NCI-H1930 (cell line): ENCODE measurements around the gene FIZ1.

ENCODE experiments used
- DNase-seq, 2 experiments: peaks; one replicate each; lab custom pipeline; 2025; lab: John Stamatoyannopoulos, UW

FIZ1 gene

DNA sequence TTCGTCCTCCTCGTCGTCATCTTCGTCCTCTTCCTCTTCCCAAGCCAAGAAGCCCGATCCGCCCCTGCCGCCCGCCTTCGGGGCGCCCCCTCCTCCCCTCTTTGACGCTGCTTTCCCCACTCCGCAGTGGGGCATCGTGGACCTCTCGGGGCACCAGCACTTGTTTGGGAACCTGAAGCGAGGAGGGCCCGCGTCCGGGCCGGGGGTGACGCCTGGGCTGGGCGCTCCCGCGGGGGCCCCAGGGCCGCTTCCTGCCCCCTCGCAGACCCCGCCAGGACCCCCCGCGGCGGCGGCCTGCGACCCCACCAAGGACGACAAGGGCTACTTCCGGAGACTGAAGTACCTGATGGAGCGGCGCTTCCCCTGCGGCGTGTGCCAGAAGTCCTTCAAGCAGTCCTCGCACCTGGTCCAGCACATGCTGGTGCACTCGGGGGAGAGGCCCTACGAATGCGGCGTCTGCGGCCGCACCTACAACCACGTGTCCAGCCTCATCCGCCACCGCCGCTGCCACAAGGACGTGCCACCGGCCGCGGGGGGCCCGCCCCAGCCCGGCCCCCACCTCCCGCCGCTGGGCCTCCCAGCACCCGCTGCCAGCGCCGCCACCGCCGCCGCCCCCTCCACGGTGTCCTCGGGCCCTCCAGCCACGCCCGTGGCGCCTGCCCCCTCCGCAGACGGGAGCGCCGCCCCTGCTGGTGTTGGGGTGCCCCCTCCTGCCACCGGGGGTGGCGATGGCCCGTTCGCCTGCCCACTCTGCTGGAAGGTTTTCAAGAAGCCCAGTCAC, 14.8 kb upstream of the FIZ1 start:
- DNase-seq: no peak

GRCh38 chr19:55613396-55613795, 14.1 kb upstream of the FIZ1 start:
- DNase-seq: no peak

GRCh38 chr19:55611983-55612645, 12.8 kb upstream of the FIZ1 start:
- DNase-seq: no peak

DNA sequence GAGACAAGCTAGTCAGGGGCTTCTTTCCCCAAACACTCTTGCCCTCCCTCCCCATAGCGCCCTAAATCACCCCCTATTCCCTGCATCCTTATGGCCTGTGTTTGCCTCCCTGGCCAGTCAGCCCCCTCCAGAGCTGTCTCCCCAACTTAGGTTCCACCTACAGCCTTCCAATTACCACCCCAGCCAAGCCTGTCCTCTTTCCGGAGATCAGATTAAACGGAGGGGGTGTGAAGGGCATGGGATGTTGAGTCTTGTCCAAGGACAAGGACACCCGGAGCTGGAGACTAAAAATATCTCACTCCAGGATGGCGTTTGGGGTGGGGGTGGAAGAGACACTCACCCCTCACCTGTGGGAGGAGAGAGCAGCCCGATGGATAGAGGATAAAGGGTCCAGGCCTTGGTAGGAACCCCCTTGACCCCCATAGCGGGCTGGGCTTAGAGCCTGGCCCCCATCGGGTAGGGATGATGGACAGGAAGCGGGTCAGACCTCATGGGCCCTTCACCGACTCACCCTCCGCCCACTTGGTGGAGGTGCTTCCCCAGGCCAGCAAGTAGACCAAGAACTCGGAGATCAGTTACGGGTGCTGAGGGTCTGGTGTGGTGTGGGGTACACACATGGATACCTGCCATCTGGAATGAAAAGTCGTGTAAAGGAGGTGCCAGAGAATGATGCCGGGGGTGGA, 12.1 kb upstream of the FIZ1 start:
- no peak for DNase-seq

GRCh38 chr19:55609326-55609725, 10.0 kb upstream of the FIZ1 start:
- no peak for DNase-seq

DNA sequence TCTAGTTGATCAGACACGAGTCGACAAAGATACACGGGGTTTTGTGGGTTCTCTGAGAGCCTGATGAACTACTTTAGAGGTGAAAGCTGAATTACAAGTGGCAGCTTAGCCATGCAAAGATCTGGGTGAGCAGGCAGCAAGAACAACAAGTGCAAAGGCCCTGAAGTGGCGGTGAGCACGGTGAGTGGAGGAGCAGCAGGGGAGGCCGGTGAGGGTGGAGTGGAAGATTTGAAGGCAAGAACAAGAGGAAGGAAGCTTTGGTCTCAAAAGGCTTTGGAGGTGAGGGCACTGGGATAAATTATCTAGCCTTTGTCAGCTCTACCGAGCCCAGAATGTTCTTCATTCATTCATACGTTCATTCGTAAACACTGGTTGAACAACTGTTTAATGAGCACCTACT, 7.5 kb upstream of the FIZ1 start:
- no peak for DNase-seq

DNA sequence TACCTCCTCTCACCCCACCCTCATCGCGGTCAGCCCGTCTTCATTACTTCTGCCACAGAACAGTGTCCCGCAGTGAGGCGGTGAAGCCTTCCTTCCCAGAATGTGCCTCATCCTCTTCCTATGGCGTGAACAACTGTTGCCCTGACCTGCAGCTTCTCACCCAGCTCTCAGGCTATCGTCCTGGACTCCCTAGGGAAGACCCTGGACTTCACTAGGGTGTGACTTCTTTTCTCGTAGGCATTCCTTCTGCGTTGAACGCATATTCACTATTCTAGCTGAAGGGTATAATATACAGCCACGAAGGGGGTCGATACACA, 7.1 kb upstream of the FIZ1 start:
- DNase-seq: no peak

GRCh38 chr19:55605637-55606470, 6.5 kb upstream of the FIZ1 start, which contains the start of gene ZNF865:
TSS of gene ZNF865 (plus strand) at chr19:55605647. CDS start at chr19:55613619, 7,972 bp downstream.
- DNase-seq: peak; percentile 59 to 82

DNA sequence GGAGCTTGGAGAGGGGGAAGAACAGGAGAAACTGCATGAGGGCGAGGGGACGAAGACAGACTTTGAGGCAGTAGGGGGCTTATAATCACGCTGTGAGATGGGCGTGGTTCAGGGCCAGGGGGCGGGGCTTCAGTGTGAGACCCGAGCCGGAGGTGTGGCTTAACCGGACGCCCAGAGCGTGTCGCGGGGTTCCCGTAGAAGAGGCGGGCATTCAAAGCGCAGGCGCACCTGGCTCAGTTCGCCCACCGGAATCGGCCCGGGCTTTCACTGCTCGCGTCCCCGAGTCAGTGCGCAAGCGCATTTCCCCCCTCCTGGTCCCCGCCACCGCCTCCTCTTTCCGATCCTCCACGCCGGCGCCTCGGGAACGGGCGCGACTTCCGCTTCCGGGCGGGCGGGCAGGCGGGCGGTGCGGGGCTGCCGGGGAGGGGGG, 5.9 kb upstream of the FIZ1 start:
- DNase-seq: peak; percentile 99 to 100

DNA sequence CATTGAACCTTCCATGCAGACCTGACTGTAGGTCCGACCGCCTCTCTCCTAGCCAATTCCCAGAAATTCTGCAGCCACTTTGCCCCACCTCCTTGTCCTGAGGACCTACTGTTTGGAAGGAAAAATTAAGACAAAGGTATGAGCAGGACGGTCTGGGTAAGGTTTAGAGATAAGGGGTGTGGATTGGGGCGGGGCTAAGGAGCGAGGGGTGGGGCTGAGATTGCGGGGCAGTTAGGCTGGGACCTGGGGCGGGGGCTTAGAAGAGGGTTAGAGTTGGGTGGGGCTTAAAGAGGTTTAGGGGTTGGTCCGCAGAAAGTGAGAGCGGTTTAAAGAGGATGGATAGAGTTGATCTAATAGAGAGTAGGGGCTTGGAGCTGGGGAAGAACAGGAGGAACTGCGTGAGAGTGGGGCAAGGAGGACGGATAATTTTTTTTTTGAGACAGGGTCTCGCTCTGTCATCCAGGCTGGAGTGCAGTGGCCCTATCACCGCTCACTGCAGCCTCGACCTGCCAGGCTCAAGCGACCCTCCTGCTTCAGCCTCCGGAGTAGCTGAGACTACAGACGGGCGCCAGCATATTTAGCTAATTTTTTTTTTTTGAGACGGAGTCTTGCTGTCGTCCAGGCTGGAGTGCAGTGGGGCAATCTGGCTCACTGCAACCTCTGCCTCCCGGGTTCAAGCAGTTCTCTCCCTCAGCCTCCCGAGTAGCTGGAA, 4.4 kb upstream of the FIZ1 start:
- DNase-seq: no peak

DNA sequence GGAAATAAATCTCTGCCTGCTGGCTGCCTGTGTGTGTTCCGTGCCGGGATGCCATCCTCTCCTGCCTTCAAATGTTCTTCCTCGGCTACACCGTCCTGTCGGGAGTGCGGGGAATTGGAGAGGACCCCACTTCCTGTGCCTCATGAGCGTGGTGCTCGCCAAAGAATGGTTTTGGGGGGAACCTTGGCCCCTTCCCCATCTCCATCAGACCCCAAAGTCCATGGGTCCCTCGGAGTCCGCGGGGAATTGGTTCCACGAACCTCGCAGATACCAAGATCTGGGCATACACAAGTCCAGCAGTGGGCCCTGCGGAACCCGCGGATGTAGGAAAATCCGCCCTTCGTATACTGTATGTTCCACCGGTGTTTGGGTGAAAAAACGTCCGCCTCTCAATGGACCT, 3.8 kb upstream of the FIZ1 start:
- DNase-seq: no peak

DNA sequence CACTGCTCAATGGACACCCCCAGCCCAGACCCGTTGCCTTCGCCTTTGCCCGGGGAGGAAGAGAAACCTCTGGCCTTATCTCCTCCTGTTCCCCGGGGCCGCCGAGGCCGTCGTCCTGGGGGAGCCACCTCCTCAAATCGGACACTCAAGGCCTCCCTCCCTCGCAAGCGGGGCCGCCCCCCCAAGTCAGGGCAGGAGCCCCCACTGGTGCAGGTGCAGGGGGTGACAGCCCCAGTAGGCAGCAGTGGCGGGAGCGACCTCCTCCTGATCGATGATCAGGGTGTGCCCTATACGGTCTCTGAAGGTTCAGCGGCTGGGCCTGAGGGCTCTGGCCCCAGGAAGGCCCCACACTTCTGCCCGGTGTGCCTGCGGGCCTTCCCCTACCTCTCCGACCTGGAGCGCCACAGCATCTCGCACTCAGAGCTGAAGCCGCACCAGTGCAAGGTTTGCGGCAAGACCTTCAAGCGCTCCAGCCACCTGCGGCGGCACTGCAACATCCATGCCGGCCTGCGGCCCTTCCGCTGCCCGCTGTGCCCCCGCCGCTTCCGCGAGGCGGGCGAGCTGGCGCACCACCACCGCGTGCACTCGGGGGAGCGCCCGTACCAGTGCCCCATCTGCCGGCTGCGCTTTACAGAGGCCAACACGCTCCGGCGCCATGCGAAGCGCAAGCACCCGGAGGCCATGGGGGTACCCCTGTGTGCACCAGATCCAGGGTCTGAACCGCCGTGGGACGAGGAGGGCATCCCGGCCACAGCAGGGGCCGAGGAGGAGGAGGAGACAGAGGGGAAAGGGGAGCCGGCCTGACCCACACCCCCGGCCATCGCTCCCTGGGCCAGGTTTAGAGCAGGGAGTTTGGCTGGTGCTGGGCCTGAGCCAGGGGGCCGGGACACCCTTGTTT, 3.0 kb upstream of the FIZ1 start:
- DNase-seq: no peak

- DNase-seq: no peak
These were observed 1.8 kb upstream of the FIZ1 start for GRCh38 chr19:55601084-55601483.

- DNase-seq: no peak
These were observed 1.3 kb upstream of the FIZ1 start for GRCh38 chr19:55600662-55601028.

DNA sequence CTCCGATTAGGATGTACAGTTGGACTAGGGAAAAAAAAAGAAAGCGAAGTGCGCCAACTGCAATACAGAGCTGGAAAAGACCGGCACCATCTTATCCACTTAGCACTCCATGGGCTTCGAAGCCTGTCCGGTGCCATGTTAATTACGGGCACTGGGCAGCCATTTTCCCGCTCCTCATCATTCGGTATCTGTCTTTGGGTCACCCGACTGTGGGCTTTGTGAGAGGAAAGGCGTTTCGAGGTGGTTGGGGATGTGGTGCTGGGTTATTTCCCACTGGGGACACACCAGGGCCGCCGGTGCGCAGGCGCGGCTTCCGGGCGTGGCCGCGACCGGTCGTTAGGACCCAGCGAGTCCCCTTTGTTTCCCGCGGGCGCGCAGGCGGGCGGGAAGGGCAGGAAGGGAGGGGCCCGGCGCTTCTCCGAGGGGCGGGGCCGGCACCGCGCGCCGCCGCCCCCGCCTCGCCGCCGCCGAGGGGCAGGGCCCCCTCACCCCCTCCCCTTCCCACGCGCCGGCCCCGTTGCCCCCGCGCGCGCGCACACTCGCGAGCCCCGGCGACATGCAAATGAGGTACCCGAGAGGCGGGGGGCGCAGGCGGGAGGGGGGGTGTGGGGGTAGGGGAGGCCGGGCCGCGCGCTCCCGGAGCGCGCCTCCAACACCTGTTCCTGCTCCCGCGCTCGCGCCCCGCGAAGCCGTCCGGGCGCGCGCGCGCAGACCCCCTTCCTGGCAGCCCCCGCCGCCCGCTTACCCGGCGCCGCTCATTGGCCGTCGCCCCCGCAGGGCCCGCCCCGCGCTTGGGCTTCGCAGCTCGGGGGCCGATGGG, 735 bp upstream of the FIZ1 start, which contains the start of gene ZNF524:
Gene ZNF524 (plus strand): TSS at position 447 of the 820 bp plus-strand sequence. CDS start 1,825 bp downstream, outside the sequence.
- peak; percentile 93 to 98 for DNase-seq

DNA sequence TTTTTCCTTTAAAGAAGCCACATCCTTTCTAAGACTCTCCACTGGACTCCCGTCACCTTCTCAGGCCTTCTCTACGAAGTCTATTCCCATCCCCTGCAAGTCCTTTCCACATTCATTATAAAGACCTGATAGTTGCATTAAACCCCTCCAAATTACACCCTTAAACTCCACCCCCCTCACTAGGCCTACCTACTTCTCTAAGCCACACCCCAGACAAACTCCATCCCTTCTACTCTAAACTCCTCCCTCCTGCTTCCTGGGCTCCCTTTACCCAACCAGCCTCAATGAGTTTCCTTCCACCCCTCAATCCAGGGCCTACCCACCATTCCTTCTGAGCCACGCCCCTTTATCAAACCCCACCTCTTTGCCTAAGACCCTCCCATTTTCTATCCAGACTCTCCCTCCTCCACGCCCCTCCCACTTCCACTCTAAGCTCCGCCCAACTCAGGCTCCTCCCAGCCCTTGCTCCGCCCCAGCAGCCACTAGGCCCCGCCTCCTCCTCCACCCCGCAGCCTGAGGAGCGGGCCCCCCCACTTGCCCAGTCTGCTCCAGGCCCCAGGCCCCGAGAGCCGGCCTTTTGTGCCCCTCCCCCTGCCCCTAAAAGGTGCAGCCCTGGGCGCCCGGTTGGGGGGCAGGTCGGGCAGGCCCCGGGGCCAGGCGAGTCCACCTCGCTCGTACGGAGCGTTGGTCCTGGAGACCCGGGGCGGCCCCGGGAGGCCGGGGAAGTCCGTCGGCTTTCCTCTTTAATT, 424 bp downstream of the FIZ1 start:
- peak; percentile 86 to 89 for DNase-seq

DNA sequence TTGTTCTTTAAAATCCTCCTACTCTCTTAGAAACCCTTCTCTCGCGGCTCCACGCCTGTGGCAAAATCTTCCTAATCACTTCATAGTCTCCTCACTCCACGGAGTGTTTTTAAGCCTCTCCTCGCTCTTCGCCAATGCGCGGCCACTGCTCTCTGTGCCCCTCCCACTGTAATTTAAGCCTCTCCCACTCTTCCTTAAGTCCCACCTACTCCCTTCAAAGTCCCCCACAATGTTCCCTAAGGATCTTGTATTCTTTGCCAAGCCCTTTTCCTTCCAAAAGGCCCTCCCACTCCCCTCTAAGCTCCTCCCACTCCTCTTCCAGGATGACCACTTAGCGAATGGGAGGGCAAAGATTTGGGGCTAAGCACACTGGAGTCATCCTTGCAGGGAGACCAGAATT, 1.3 kb downstream of the FIZ1 start:
- no peak for DNase-seq

DNA sequence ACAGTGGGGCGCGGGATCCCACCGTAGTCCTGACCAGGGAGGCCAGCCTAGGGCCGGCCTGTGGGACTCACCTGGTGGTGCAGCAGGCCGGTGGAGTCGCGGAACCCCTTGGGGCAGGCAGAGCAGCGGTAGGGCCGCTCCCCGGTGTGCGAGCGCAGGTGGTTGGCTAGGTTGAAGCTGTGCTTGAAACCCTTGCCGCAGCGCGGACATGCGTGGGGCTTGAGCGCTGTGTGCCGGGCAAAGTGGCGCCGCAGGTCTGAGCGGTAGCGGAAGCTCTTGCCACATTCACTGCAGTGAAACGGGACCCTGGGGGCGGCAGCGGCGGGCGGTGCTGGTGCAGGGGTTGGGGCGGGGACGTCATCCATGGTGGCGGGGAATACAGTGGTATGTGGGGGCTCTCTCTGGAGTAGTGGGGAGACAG, 1.8 kb downstream of the FIZ1 start:
- DNase-seq: no peak

- no peak for DNase-seq
These were observed 3.0 kb downstream of the FIZ1 start for GRCh38 chr19:55596304-55596703.
